Spleen (tissue), 11 donors: ENCODE data around the gene NT5C. TPM values are rescaled to one million over a fixed set of nuclear protein-coding genes. Genes with fewer than 3 reads are reported as not detected.

Experiments used
- DNase-seq: peaks from one replicate; pipeline ENCODE4 v3.0.0-alpha.2; 2020
- H3K27ac ChIP-seq, 8 donors: fragments of 200-600 bp; sonication (generic) in 7 of 8; 1 replicate in 4 of 8; 2 replicates in 4 of 8; pipeline versions ENCODE4 v1.5.0 to v1.8.0; 2016 to 2021; ENCODE audit warnings: inconsistent platforms in 4 of 8, mild to moderate bottlenecking in 4 of 8, moderate library complexity in 1 of 8
- H3K27me3 ChIP-seq, 7 donors: fragments of 200-600 bp; sonication (generic) in 6 of 7; replicated peaks in 1 of 7; 1 replicate in 4 of 7; 2 replicates in 3 of 7; pipeline versions ENCODE4 v1.5.0 to v1.8.0; 2016 to 2021; ENCODE audit warnings: inconsistent platforms in 3 of 7, mild to moderate bottlenecking in 1 of 7
- H3K36me3 ChIP-seq, 6 donors: fragments of 200-600 bp; sonication (generic) in 5 of 6; 1 replicate in 4 of 6; 2 replicates in 2 of 6; pipeline versions ENCODE4 v1.5.0 to v1.8.0; 2016 to 2021; ENCODE audit warnings: inconsistent platforms in 2 of 6
- H3K4me1 ChIP-seq, 6 donors: fragments of 200-600 bp; sonication (generic) in 5 of 6; 1 replicate in 3 of 6; 2 replicates in 3 of 6; pipeline versions ENCODE4 v1.5.0 to v1.8.0; 2016 to 2021; ENCODE audit warnings: inconsistent platforms in 3 of 6
- H3K4me3 ChIP-seq, 8 donors: fragments of 200-600 bp; sonication (generic) in 7 of 8; 1 replicate in 4 of 8; 2 replicates in 4 of 8; pipeline versions ENCODE4 v1.5.0 to v1.8.0; 2016 to 2021; ENCODE audit warnings: inconsistent platforms in 4 of 8, mild to moderate bottlenecking in 4 of 8, moderate library complexity in 2 of 8
- H3K9me3 ChIP-seq, 8 donors: fragments of 200-600 bp; sonication (generic) in 7 of 8; 1 replicate in 4 of 8; 2 replicates in 4 of 8; pipeline versions ENCODE4 v1.5.0 to v1.8.0; 2016 to 2021; ENCODE audit warnings: inconsistent platforms in 4 of 8
- CTCF ChIP-seq, 11 experiments: fragments of 200-600 bp in 7 of 11; fragments of 450-650 bp in 4 of 11; sonication (generic) in 4 of 11; IDR thresholded peaks in 8 of 11; conservative IDR thresholded peaks in 3 of 11; 1 replicate in 7 of 11; 2 replicates in 4 of 11; pipeline versions ENCODE4 v1.4.0 to v1.8.0; 2016 to 2021; ENCODE audit warnings: antibody characterized with exemption in 11 of 11, inconsistent platforms in 4 of 11, mild to moderate bottlenecking in 1 of 11
- POLR2A ChIP-seq, 3 donors: fragments of 450-650 bp; IDR thresholded peaks; one replicate each; pipeline ENCODE4 v1.5.1; 2017; ENCODE audit warnings: antibody characterized with exemption in 3 of 3, mild to moderate bottlenecking in 1 of 3
- POLR2AphosphoS5 ChIP-seq, 3 donors: sonication (generic); formaldehyde crosslinking; IDR thresholded peaks; one replicate each; pipeline ENCODE4 v1.5.1; 2017; ENCODE audit warnings: antibody characterized with exemption in 3 of 3
- WGBS, 5 donors: extraction: QIAGEN DNeasy Blood & Tissue Kit in 3 of 5; methylation state at CpG; one replicate each; pipeline versions ENCODE4 v1.1.5 to v1.1.7; 2013 to 2018; 5-methylcytosine and 5-hydroxymethylcytosine counted together
- intact Hi-C: fragments of 100-400 bp; cut with DNase I; formaldehyde crosslinking; loops from one replicate; pipeline ENCODE4 v1.15.0; 2023; ENCODE audit warnings: low total_unique reads
- polyA plus RNA-seq, 3 donors: library from polyadenylated mRNA; stranded (reverse); fragments of 200-250 nt; gene quantifications; one replicate each; pipeline ENCODE4 v1.2.1, GENCODE V29; 2013
- small RNA-seq, 4 donors: library from RNA; depleted of rRNA; stranded (forward); fragments of <200 nt; gene quantifications; one replicate each; pipeline ENCODE3, GENCODE V24; 2016
- total RNA-seq, 7 donors: library from RNA; depleted of rRNA in 3 of 7; stranded (reverse); fragments of >200 nt in 3 of 7; fragmentation: NEBNext Ultra II Directional in 4 of 7; extraction: Animal tissue kit (Norgen Biotek cat#: 25700) in 4 of 7; gene quantifications; one replicate each; pipeline versions ENCODE4 v1.1.0 to v1.2.1, GENCODE V29; 2016 to 2021
- donor health status: healthy with polysubstance abuse.
- donor health status: DM: no; HTN: no; CAD: no; lungs with moderate emphysema.
- donor health status: DM: no; HTN: no; CAD: no.
- donor health status: Bipolar disorder and iron deficiency.
- donor health status: healthy.
- donor health status: DM: no; HTN: no; CAD: no.
- donor health status: DM: yes; HTN: yes; CAD: no.

NT5C gene
- total and polyA plus RNA-seq, 10 donors, result 48.2 to 145 (median 65.8) TPM

GRCh38 chr17:75081611-75082540 lies 49.7 kb downstream of the NT5C start:
- peaks cover 32 to 73% (median 46%) of the 10 kb centered on the region in 6 donors for H3K4me1 ChIP-seq
- H3K4me3 ChIP-seq, result no peak overlapping the region
- intact Hi-C loops, result no loop called here
- H3K9me3 ChIP-seq, result no peaks in the 10 kb centered on the region
- H3K27ac ChIP-seq, result no peak overlapping the region
- TF ChIP-seq POLR2A (IDR thresholded peaks at IDR 0.05), result no peak
- TF ChIP-seq POLR2AphosphoS5 (IDR thresholded peaks at IDR 0.05), result no peak
- no peak for TF ChIP-seq CTCF (IDR thresholded peaks at IDR 0.05 in 8 of 11, conservative IDR thresholded peaks at IDR 0.05 in 3 of 11)
- no peaks in the 10 kb centered on the region for H3K36me3 ChIP-seq
- 81 to 88% (median 88%) methylated on average over 12 to 13 of the region's 13 CpGs for WGBS, 5 donors
- no peaks in the 10 kb centered on the region for H3K27me3 ChIP-seq
- DNase-seq, result no peak

Small RNAs within 50 kb of the gene (small RNA-seq; reads per million reads assigned to genes)
- gene RF00019, result 0 reads per million in 4 donors

Other genes starting within 250 kb of the NT5C start
- gene FADS6, start 238.1 kb downstream of the NT5C start, total RNA-seq, result 1 to 10 TPM; 1.5 to 8.8 (median 5.4) TPM
- gene FADS6, start 238.1 kb downstream of the NT5C start, polyA plus RNA-seq, result 1 to 10 TPM in 1 of 3 donors, under 1 TPM in 2; 0.13 to 2.4 (median 0.61) TPM
- not detected for gene USH1G, start 208.5 kb downstream of the NT5C start, total RNA-seq
- not detected for gene USH1G, start 208.5 kb downstream of the NT5C start, polyA plus RNA-seq
- gene OTOP2, start 207.5 kb downstream of the NT5C start, total RNA-seq, result not detected
- not detected for gene OTOP2, start 207.5 kb downstream of the NT5C start, polyA plus RNA-seq
- gene OTOP3, start 195.8 kb downstream of the NT5C start, total RNA-seq, result not detected
- gene OTOP3, start 195.8 kb downstream of the NT5C start, polyA plus RNA-seq, result not detected
- 10 to 100 TPM; 11.9 to 39.4 (median 26.5) TPM for gene HID1, start 159.0 kb downstream of the NT5C start, total RNA-seq
- gene HID1, start 159.0 kb downstream of the NT5C start, polyA plus RNA-seq, result 10 to 100 TPM in 2 of 3 donors, 1 to 10 TPM in 1; 5.2 to 23.8 (median 17.2) TPM
- gene CDR2L, start 144.1 kb downstream of the NT5C start, total RNA-seq, result 1 to 10 TPM; 1.5 to 6.0 (median 3.0) TPM
- gene CDR2L, start 144.1 kb downstream of the NT5C start, polyA plus RNA-seq, result 1 to 10 TPM in 1 of 3 donors, under 1 TPM in 2; 0.48 to 1.5 (median 0.85) TPM
- 10 to 100 TPM; 16.5 to 60.7 (median 20.5) TPM for gene MRPL58, start 119.1 kb downstream of the NT5C start, total RNA-seq
- 10 to 100 TPM; 33.1 to 43.3 (median 41.6) TPM for gene MRPL58, start 119.1 kb downstream of the NT5C start, polyA plus RNA-seq
- 100 to 1,000 TPM; 124 to 164 (median 137) TPM for gene ATP5PD, start 84.8 kb downstream of the NT5C start, total RNA-seq
- gene ATP5PD, start 84.8 kb downstream of the NT5C start, polyA plus RNA-seq, result 100 to 1,000 TPM; 257 to 312 (median 270) TPM
- 10 to 100 TPM; 23.0 to 28.4 (median 25.5) TPM for gene KCTD2, start 84.5 kb downstream of the NT5C start, total RNA-seq
- 10 to 100 TPM; 11.0 to 27.2 (median 11.9) TPM for gene KCTD2, start 84.5 kb downstream of the NT5C start, polyA plus RNA-seq
- gene SLC16A5, start 43.8 kb downstream of the NT5C start, total RNA-seq, result 10 to 100 TPM in 6 of 7 donors, 1 to 10 TPM in 1; 9.3 to 31.0 (median 14.9) TPM
- gene SLC16A5, start 43.8 kb downstream of the NT5C start, polyA plus RNA-seq, result 1 to 10 TPM; 3.1 to 6.4 (median 4.7) TPM
- gene ARMC7, start 21.8 kb downstream of the NT5C start, total RNA-seq, result 10 to 100 TPM; 10.5 to 19.2 (median 14.7) TPM
- gene ARMC7, start 21.8 kb downstream of the NT5C start, polyA plus RNA-seq, result 10 to 100 TPM in 2 of 3 donors, 1 to 10 TPM in 1; 7.8 to 12.4 (median 10.0) TPM
- gene JPT1, start 22.8 kb upstream of the NT5C start, total RNA-seq, result 100 to 1,000 TPM in 2 of 7 donors, 10 to 100 TPM in 5; 47.1 to 116 (median 92.1) TPM
- gene JPT1, start 22.8 kb upstream of the NT5C start, polyA plus RNA-seq, result 100 to 1,000 TPM; 106 to 192 (median 164) TPM
- gene SUMO2, start 51.2 kb upstream of the NT5C start, total RNA-seq, result 100 to 1,000 TPM in 4 of 7 donors, 10 to 100 TPM in 3; 67.7 to 310 (median 251) TPM
- 100 to 1,000 TPM in 2 of 3 donors, 10 to 100 TPM in 1; 97.3 to 127 (median 117) TPM for gene SUMO2, start 51.2 kb upstream of the NT5C start, polyA plus RNA-seq
- 10 to 100 TPM; 35.5 to 83.8 (median 66.1) TPM for gene NUP85, start 73.9 kb upstream of the NT5C start, total RNA-seq
- 10 to 100 TPM; 45.8 to 79.8 (median 61.8) TPM for gene NUP85, start 73.9 kb upstream of the NT5C start, polyA plus RNA-seq
- 10 to 100 TPM; 38.0 to 73.7 (median 65.2) TPM for gene GGA3, start 129.9 kb upstream of the NT5C start, total RNA-seq
- 10 to 100 TPM; 14.1 to 37.9 (median 26.9) TPM for gene GGA3, start 129.9 kb upstream of the NT5C start, polyA plus RNA-seq
- 10 to 100 TPM; 32.2 to 38.4 (median 35.1) TPM for gene MRPS7, start 130.1 kb upstream of the NT5C start, total RNA-seq
- gene MRPS7, start 130.1 kb upstream of the NT5C start, polyA plus RNA-seq, result 10 to 100 TPM; 39.1 to 62.7 (median 47.2) TPM
- 10 to 100 TPM; 27.1 to 47.3 (median 38.0) TPM for gene MIF4GD, start 139.5 kb upstream of the NT5C start, total RNA-seq
- gene MIF4GD, start 139.5 kb upstream of the NT5C start, polyA plus RNA-seq, result 10 to 100 TPM; 28.2 to 38.0 (median 34.3) TPM
- gene SLC25A19, start 157.7 kb upstream of the NT5C start, total RNA-seq, result 10 to 100 TPM; 12.4 to 32.5 (median 19.1) TPM
- 10 to 100 TPM; 18.5 to 21.2 (median 19.2) TPM for gene SLC25A19, start 157.7 kb upstream of the NT5C start, polyA plus RNA-seq